Breast epithelium (tissue), 3 donors: Measurements from ENCODE around the gene ALKBH8.

Experiments used
- POLR2A ChIP-seq: fragments of 450-650 bp; IDR thresholded peaks from one replicate; pipeline ENCODE4 v1.6.1; 2016; ENCODE audit warnings: antibody characterized with exemption, mild to moderate bottlenecking, moderate library complexity
- POLR2AphosphoS5 ChIP-seq, 3 donors: sonication (generic); formaldehyde crosslinking; IDR thresholded peaks; one replicate each; pipeline ENCODE4 v1.6.1; 2017; ENCODE audit warnings: antibody characterized with exemption in 3 of 3
- TF ChIP-seq, protein P1 (sequence below), 3 donors: fragments of 450-650 bp; IDR thresholded peaks; one replicate each; pipeline ENCODE4 v1.5.1; 2016 to 2017; ENCODE audit warnings: antibody characterized with exemption in 3 of 3, mild to moderate bottlenecking in 3 of 3, moderate library complexity in 3 of 3

DNA sequence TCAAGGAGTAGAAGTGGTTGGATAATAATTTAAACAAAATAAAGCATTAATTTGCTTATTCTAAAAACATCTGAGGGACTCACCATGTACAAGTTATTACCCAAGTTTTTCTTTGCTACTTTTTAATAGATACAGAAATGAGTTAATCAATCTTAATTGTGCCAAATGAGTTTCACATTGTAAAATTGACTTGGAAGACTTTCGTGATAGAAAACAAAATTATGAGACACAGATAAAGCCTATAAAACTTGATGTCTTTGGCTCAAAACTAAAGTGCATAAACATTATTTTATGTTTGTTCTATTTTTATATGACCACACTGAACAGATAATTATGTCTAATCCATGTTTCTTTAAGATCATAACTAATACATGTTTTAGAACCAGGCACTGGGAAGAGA lies 97.8 kb downstream of the ALKBH8 start:
- TF ChIP-seq, protein P1, sequence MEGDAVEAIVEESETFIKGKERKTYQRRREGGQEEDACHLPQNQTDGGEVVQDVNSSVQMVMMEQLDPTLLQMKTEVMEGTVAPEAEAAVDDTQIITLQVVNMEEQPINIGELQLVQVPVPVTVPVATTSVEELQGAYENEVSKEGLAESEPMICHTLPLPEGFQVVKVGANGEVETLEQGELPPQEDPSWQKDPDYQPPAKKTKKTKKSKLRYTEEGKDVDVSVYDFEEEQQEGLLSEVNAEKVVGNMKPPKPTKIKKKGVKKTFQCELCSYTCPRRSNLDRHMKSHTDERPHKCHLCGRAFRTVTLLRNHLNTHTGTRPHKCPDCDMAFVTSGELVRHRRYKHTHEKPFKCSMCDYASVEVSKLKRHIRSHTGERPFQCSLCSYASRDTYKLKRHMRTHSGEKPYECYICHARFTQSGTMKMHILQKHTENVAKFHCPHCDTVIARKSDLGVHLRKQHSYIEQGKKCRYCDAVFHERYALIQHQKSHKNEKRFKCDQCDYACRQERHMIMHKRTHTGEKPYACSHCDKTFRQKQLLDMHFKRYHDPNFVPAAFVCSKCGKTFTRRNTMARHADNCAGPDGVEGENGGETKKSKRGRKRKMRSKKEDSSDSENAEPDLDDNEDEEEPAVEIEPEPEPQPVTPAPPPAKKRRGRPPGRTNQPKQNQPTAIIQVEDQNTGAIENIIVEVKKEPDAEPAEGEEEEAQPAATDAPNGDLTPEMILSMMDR (IDR thresholded peaks at IDR 0.05), result no peak
- TF ChIP-seq POLR2A (no peak), POLR2AphosphoS5 (IDR thresholded peaks at IDR 0.05) (no peak)
